HL-60 (cell line): Measurements from ENCODE around the gene RIMBP3B.
"Not testable (repeated sequence)": the region's sequence is repeated elsewhere in the genome, so short reads cannot be mapped to it uniquely, and the experiment has no call there.

Experiments
- CTCF ChIP-seq: IDR thresholded peaks from one replicate; pipeline ENCODE4 v1.5.1; 2011; ENCODE audit warnings: low read length, control low read depth, inconsistent platforms; ENCODE audit not compliant: insufficient read depth
- POLR2AphosphoS5 ChIP-seq: IDR thresholded peaks from 2 replicates; pipeline ENCODE4 v1.6.1; 2012; ENCODE audit warnings: low read depth
- REST ChIP-seq: IDR thresholded peaks from 2 replicates; pipeline ENCODE4 v1.6.1; 2012; ENCODE audit warnings: low read depth; ENCODE audit not compliant: insufficient replicate concordance

- TF ChIP-seq CTCF, POLR2AphosphoS5, REST: not testable (repeated sequence)
Measured at GRCh38 chr22:21402763-21403314, 19.3 kb downstream of the RIMBP3B start.
